ENCODE measurements around the gene SEC61A1.

The SEC61A1 gene

DNA sequence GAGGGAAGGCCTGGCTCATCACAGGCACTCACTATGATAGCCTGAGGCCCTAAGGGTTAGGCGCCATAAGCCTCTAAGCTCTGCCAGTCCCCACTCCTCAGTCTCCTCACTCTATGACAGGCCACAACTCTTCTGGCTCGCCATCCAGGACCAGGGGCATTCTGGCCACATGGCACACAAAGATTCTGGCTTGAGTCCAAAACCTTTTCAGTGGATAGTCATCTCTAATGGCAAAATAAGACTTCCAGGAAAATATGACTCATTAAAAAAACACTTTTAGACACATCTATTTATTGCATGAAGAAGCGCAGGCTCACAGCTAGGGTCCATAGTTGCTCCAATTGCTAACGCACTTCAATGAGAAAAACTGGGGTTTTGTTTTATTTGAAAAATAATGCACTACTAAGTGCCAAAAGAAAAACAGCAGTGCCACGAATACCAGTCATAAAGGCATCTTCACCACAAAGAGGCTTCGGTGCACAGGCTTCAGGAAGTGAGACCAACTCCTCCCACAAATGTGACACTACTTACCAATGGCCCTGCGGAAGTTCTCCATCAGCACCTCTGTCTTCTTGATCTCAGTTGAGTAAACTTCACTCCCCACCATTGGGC lies 60.2 kb downstream of the SEC61A1 start:
- no peaks in the 10 kb centered on the region for H3K27me3 ChIP-seq (ENCODE audit: insufficient read depth, low read length, poor library complexity, severe bottlenecking)
- no peaks in the 10 kb centered on the region for H4K20me1 ChIP-seq (ENCODE audit: insufficient read depth, low read length, poor library complexity, severe bottlenecking)
- peaks cover 13% of the 10 kb centered on the region for H3K4me1 ChIP-seq (ENCODE audit: insufficient read depth, low read length, poor library complexity, severe bottlenecking)
- no peaks in the 10 kb centered on the region for H3K9me2 ChIP-seq (replicated peaks; ENCODE audit: low read depth, low read length)
- no peak overlapping the region for H3K9ac ChIP-seq (ENCODE audit: low read depth, low read length, poor library complexity, severe bottlenecking)
- no peaks in the 10 kb centered on the region for H3K9me3 ChIP-seq (ENCODE audit: insufficient read depth, low read depth, low read length)
- TF ChIP-seq, protein P1, sequence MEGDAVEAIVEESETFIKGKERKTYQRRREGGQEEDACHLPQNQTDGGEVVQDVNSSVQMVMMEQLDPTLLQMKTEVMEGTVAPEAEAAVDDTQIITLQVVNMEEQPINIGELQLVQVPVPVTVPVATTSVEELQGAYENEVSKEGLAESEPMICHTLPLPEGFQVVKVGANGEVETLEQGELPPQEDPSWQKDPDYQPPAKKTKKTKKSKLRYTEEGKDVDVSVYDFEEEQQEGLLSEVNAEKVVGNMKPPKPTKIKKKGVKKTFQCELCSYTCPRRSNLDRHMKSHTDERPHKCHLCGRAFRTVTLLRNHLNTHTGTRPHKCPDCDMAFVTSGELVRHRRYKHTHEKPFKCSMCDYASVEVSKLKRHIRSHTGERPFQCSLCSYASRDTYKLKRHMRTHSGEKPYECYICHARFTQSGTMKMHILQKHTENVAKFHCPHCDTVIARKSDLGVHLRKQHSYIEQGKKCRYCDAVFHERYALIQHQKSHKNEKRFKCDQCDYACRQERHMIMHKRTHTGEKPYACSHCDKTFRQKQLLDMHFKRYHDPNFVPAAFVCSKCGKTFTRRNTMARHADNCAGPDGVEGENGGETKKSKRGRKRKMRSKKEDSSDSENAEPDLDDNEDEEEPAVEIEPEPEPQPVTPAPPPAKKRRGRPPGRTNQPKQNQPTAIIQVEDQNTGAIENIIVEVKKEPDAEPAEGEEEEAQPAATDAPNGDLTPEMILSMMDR (conservative IDR thresholded peaks at IDR 0.05; ENCODE audit: low read length), result no peak
- TF ChIP-seq EZH2phosphoT487 (IDR thresholded peaks at IDR 0.05; ENCODE audit: borderline replicate concordance), result no peak
- H3K36me3 ChIP-seq (ENCODE audit: insufficient read depth, low read length), result peaks cover 18% of the 10 kb centered on the region; the same call in 1 of the 2 replicates
- H3K4me3 ChIP-seq (ENCODE audit: low read length, poor library complexity, severe bottlenecking), result no peak overlapping the region
- H3K79me2 ChIP-seq (ENCODE audit: insufficient read depth, low read length), result no peaks in the 10 kb centered on the region
- H2AFZ ChIP-seq (ENCODE audit: low read length), result no peak overlapping the region
- no peak overlapping the region for H3K4me2 ChIP-seq (ENCODE audit: low read depth, low read length, poor library complexity, severe bottlenecking)
- H3F3A ChIP-seq (ENCODE audit: low read depth), result no peaks in the 10 kb centered on the region

DNA sequence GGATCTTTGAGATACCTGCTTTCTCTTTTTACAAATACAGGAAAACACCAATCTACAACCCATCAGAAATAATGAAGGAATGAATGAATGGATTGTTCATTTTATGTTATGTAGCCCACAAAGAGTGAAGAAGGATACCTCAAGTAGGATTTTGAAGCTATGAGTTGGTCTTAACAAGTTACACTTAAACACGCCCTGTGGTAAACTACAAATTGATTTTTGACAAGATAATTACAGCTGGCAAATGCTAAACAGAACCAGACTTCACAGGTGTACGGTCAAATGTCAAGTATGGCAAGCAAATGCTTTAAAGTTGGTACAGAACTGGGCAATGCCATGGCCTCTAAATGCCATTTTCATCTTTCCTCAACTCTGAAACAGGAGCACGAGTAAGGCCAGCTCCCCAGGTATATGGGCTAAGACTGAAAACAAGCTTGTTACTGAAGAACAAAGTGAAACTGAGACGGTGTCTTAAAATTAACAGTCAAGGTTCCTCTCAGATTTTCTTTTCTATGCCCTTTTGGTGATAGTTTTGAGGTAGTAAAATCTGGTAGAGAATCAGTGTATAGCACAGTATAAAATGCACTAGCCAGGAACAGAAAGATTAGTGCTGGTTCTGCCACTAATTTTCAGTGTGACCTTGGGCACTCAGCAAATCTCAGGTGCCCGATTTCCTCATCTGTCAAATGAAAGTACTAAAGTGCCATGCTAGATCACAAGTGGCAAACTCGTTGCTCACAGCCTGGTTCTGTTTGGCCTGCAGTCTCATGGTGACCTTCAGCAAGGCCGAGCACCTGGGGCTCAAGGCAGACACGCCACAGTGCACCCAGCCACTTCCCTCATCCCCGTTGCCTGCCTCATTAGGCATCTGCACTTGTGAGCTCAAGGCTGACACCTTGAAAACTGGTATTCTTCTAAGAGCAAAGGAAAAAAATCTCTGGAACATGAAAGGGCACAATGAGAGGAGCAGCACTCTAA lies 61.9 kb downstream of the SEC61A1 start:
- no peaks in the 10 kb centered on the region for H3K79me2 ChIP-seq (ENCODE audit: insufficient read depth, low read length)
- no peak overlapping the region for H2AFZ ChIP-seq (ENCODE audit: low read length)
- no peaks in the 10 kb centered on the region for H3K27me3 ChIP-seq (ENCODE audit: insufficient read depth, low read length, poor library complexity, severe bottlenecking)
- H3K9me3 ChIP-seq (ENCODE audit: insufficient read depth, low read depth, low read length), result no peaks in the 10 kb centered on the region
- no peak overlapping the region for H3K9ac ChIP-seq (ENCODE audit: low read depth, low read length, poor library complexity, severe bottlenecking)
- TF ChIP-seq EZH2phosphoT487 (IDR thresholded peaks at IDR 0.05; ENCODE audit: borderline replicate concordance), result no peak
- TF ChIP-seq, protein P1 (conservative IDR thresholded peaks at IDR 0.05; ENCODE audit: low read length), result no peak
- H3K4me2 ChIP-seq (ENCODE audit: low read depth, low read length, poor library complexity, severe bottlenecking), result no peak overlapping the region
- no peaks in the 10 kb centered on the region for H3F3A ChIP-seq (ENCODE audit: low read depth)
- peaks cover 10% of the 10 kb centered on the region; the same call in 1 of the 2 replicates for H3K36me3 ChIP-seq (ENCODE audit: insufficient read depth, low read length)
- no peak overlapping the region for H3K4me3 ChIP-seq (ENCODE audit: low read length, poor library complexity, severe bottlenecking)
- no peaks in the 10 kb centered on the region for H4K20me1 ChIP-seq (ENCODE audit: insufficient read depth, low read length, poor library complexity, severe bottlenecking)
- peaks cover 13% of the 10 kb centered on the region for H3K4me1 ChIP-seq (ENCODE audit: insufficient read depth, low read length, poor library complexity, severe bottlenecking)
- no peaks in the 10 kb centered on the region for H3K9me2 ChIP-seq (replicated peaks; ENCODE audit: low read depth, low read length)

All from Loucy (cell line).